Activated naive CD8-positive, alpha-beta T cell (primary cell): ENCODE measurements around the gene TCF7L2.

Experiments
- H3K27ac Mint-ChIP-seq: one replicate; pipeline ENCODE4 v1.8.0; 2021; ENCODE audit warnings: mixed read lengths
- H3K27me3 Mint-ChIP-seq: one replicate; pipeline ENCODE4 v1.8.0; 2021; ENCODE audit warnings: mixed read lengths
- H3K36me3 Mint-ChIP-seq: one replicate; pipeline ENCODE4 v1.8.0; 2021; ENCODE audit warnings: mixed read lengths
- H3K4me1 Mint-ChIP-seq: one replicate; pipeline ENCODE4 v1.8.0; 2021; ENCODE audit warnings: low read depth, mixed read lengths
- H3K4me3 Mint-ChIP-seq: one replicate; pipeline ENCODE4 v1.8.0; 2021; ENCODE audit warnings: mild to moderate bottlenecking, mixed read lengths
- H3K9me3 Mint-ChIP-seq: one replicate; pipeline ENCODE4 v1.8.0; 2021; ENCODE audit warnings: low read depth, mixed read lengths

Gene TCF7L2

DNA sequence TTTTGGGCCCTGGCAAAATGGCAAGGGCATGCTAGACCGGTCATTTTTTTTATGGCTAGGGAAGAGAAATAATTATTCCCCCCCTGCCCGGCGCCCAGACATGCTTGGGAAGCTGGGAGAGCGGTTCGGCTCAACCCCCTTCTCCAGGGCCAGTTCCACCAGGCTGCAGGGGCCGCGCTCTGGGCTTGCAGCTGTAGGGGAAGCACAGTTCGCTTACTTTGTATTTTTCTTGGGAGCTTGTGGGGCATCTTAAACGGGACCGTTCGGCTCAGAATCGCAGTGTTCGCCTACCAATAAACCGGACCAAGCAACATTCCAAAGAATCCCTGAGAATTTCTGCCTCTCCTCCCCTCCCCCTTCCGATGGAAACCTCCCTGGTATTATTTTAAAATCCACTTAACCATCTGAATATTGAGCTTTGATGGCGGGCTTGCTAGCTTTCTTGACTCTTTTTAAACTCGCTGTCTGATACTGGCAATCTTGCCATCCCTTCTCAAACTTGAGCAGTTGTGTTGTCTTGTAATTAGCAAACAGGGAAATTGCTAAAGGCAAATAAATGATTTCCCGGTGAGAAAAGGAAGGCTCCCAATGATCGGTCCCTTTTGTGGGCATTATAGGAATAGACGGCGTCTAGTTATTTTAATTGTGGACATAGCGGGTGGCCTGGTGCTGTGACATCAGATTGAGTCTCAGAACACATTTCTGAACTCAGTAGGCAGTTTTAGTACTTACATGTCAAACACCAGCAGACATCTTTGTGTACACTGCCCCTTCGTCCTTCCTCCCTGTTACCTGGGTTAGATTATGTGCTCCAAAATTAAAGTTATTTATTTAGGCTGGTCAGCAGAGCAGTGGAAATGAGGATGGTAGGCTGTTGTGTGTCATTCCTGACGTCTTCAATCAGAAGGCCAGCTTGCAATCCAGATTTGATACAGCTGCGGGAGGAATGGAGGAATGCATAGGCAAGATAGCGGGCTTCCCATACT, 3.4 kb downstream of the TCF7L2 start:
- peak overlapping the region; percentile 74 for H3K27ac Mint-ChIP-seq
- no peaks in the 10 kb centered on the region for H3K9me3 Mint-ChIP-seq
- H3K36me3 Mint-ChIP-seq = no peaks in the 10 kb centered on the region
- H3K4me1 Mint-ChIP-seq = peaks cover 36% of the 10 kb centered on the region
- peaks cover 10% of the 10 kb centered on the region for H3K27me3 Mint-ChIP-seq
- H3K4me3 Mint-ChIP-seq = peak overlapping the region; percentile 83

DNA sequence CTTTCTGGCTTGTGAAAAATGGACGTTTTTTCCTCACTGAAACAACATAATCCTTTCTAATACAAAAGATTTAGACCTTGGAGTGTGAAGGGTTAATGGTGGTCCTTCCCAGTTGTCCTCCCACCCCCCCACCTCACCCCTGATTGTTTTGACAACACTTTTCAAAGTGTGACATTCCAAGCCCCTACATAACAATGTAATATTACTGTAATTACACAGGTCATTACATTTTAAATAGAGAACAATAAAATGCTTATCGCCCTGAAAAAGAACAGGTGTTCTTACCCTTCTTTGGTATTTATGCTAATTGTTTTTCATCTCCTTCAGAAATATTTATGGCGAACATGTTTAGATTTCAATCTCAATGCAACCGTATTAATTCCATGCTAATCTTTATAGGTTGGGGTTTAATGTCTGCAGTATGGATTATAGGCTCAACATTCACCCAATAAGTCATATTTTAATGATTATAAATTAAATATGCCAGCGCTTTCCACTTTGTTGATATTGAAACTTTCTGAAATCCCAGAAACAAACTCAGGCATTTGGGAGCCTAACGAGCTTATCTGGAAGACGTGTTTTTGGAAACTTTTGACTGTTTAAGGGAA, 5.0 kb downstream of the TCF7L2 start:
- Mint-ChIP-seq H3K4me1 (peaks cover 29% of the 10 kb centered on the region), H3K36me3 (peaks cover under 1% of the 10 kb centered on the region), H3K9me3 (no peaks in the 10 kb centered on the region), H3K4me3 (no peak overlapping the region), H3K27me3 (peaks cover 12% of the 10 kb centered on the region), H3K27ac (no peak overlapping the region)

GRCh38 chr10:112955582-112956421, 5.8 kb downstream of the TCF7L2 start:
- Mint-ChIP-seq H3K4me3 (no peak overlapping the region), H3K36me3 (peaks cover 3% of the 10 kb centered on the region), H3K9me3 (no peaks in the 10 kb centered on the region), H3K27me3 (peaks cover 12% of the 10 kb centered on the region), H3K4me1 (peaks cover 27% of the 10 kb centered on the region), H3K27ac (no peak overlapping the region)

GRCh38 chr10:112956631-112957350, 6.7 kb downstream of the TCF7L2 start:
- Mint-ChIP-seq H3K9me3 (no peaks in the 10 kb centered on the region), H3K36me3 (peaks cover 3% of the 10 kb centered on the region), H3K27ac (no peak overlapping the region), H3K4me1 (peaks cover 30% of the 10 kb centered on the region), H3K27me3 (peaks cover 12% of the 10 kb centered on the region), H3K4me3 (no peak overlapping the region)

- Mint-ChIP-seq H3K36me3 (peaks cover 3% of the 10 kb centered on the region), H3K4me1 (peaks cover 28% of the 10 kb centered on the region), H3K4me3 (no peak overlapping the region), H3K27me3 (peaks cover 12% of the 10 kb centered on the region), H3K27ac (no peak overlapping the region), H3K9me3 (no peaks in the 10 kb centered on the region)
These were observed 7.6 kb downstream of the TCF7L2 start for GRCh38 chr10:112957640-112958092.

- no peaks in the 10 kb centered on the region for H3K9me3 Mint-ChIP-seq
- peaks cover 3% of the 10 kb centered on the region for H3K36me3 Mint-ChIP-seq
- peaks cover 24% of the 10 kb centered on the region for H3K4me1 Mint-ChIP-seq
- no peak overlapping the region for H3K27ac Mint-ChIP-seq
- H3K27me3 Mint-ChIP-seq = peaks cover 9% of the 10 kb centered on the region
- H3K4me3 Mint-ChIP-seq = no peak overlapping the region
These were observed 8.4 kb downstream of the TCF7L2 start for GRCh38 chr10:112958275-112958995.

DNA sequence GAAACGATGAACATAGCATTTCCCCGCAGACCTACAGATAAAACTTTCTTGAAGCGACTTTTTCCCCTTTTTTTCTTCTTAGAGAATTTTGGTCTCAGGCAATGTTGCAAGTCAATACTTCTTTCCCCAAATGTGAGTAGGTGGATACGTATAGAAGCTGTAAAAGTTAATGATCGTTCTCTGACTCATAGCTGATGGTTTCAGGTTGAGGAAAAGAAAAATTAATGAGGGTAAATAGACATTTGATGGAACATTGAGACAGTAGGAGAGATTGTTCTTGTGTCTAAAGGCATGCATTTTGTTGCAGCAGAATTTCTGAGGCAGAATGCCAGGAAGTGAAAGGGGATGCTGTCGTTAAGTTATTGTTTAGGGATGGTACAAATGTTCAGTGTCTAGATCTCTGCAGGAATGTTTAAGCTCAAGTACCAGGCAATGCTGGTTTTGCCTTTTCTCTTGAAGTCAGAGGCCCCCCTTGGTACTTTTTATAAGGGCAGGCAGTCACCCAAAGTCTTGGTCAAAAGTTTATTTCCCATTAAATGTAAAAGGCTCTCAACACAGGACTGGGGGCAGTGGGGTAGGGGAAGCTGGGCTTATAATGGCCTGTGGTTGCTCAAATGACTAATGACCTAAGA, 9.3 kb downstream of the TCF7L2 start:
- H3K9me3 Mint-ChIP-seq = no peaks in the 10 kb centered on the region
- no peak overlapping the region for H3K4me3 Mint-ChIP-seq
- H3K27ac Mint-ChIP-seq = no peak overlapping the region
- H3K27me3 Mint-ChIP-seq = peaks cover 9% of the 10 kb centered on the region
- peaks cover 22% of the 10 kb centered on the region for H3K4me1 Mint-ChIP-seq
- H3K36me3 Mint-ChIP-seq = peaks cover 3% of the 10 kb centered on the region

GRCh38 chr10:112960151-112960681, 10.2 kb downstream of the TCF7L2 start:
- Mint-ChIP-seq H3K4me1 (peaks cover 20% of the 10 kb centered on the region), H3K4me3 (no peak overlapping the region), H3K9me3 (no peaks in the 10 kb centered on the region), H3K27me3 (peaks cover 9% of the 10 kb centered on the region), H3K27ac (no peak overlapping the region), H3K36me3 (peaks cover 3% of the 10 kb centered on the region)

DNA sequence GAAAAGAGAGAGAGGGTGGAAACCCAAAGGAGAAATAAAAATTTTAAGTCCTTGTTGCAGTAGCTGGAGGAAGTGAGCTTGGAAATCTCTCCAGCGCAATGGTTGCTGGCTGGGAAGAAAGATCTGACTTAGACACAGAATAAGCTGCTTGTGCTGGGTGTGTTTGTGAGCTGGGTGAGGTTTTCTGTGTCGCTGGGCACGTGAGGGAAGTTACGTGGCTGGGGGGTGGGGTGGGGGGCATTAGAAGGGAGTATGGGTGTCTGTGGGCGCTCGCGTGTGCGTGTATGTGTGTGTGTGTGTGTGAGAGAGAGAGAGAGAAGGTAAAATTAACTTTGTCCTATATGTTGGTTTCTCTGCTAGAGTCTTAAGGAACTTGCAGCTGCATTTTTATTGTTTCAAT, 11.6 kb downstream of the TCF7L2 start:
- Mint-ChIP-seq H3K36me3 (peaks cover 7% of the 10 kb centered on the region), H3K4me1 (peaks cover 12% of the 10 kb centered on the region), H3K9me3 (no peaks in the 10 kb centered on the region), H3K4me3 (no peak overlapping the region), H3K27ac (no peak overlapping the region), H3K27me3 (peaks cover 6% of the 10 kb centered on the region)

- Mint-ChIP-seq H3K4me3 (no peak overlapping the region), H3K9me3 (no peaks in the 10 kb centered on the region), H3K27me3 (peaks cover 6% of the 10 kb centered on the region), H3K27ac (no peak overlapping the region), H3K4me1 (peaks cover 12% of the 10 kb centered on the region), H3K36me3 (peaks cover 7% of the 10 kb centered on the region)
These were observed 12.3 kb downstream of the TCF7L2 start for GRCh38 chr10:112962343-112962742.

DNA sequence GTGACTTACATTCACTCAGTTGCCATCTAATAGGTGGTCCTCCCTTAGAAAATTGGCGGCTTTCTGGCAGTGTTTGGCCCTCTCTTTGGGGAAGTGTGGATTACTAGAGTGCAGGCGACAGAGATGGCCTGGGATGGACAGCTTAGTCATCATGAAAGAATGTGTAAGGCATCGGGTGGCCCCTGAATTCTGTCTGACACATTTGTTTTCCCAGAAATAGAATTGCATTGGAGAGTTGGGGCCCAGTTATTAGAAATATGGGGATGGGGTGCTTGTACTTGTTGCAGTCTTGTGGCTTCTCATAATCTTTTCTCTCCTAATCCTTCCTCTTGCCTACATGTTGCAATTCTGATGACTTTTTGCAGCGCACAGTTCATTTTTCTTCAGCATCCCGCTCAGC, 13.8 kb downstream of the TCF7L2 start:
- H3K4me1 Mint-ChIP-seq = peaks cover 12% of the 10 kb centered on the region
- H3K36me3 Mint-ChIP-seq = peaks cover 7% of the 10 kb centered on the region
- H3K27me3 Mint-ChIP-seq = peaks cover 3% of the 10 kb centered on the region
- H3K27ac Mint-ChIP-seq = no peak overlapping the region
- H3K9me3 Mint-ChIP-seq = no peaks in the 10 kb centered on the region
- H3K4me3 Mint-ChIP-seq = no peak overlapping the region

DNA sequence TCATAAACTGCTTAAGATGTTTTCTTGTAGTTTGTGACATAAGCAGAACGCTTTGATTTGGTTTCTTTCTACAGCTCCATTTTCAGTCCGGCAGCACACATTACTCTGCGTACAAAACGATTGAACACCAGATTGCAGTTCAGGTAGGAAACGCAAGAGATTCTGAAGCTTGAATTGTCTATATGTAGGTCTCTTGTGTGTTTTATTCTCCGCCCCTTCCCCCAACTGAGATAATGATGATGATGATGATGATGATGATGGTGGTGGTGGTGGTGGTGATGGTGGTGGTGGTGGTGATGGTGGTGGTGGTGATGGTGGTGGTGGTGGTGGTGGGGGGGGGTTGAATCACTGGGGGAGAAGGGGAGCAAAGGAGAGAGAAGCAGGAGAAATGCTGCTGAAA, 14.4 kb downstream of the TCF7L2 start:
- Mint-ChIP-seq H3K4me1 (peaks cover 12% of the 10 kb centered on the region), H3K27me3 (peaks cover 3% of the 10 kb centered on the region), H3K27ac (no peak overlapping the region), H3K9me3 (no peaks in the 10 kb centered on the region), H3K4me3 (no peak overlapping the region), H3K36me3 (peaks cover 9% of the 10 kb centered on the region)

- Mint-ChIP-seq H3K36me3 (peaks cover 9% of the 10 kb centered on the region), H3K27me3 (no peaks in the 10 kb centered on the region), H3K27ac (no peak overlapping the region), H3K4me3 (no peak overlapping the region), H3K9me3 (no peaks in the 10 kb centered on the region), H3K4me1 (peaks cover 5% of the 10 kb centered on the region)
These were observed 16.3 kb downstream of the TCF7L2 start for GRCh38 chr10:112966194-112966855.
